ENCODE results near the gene NDUFB8.

The NDUFB8 gene

GRCh38 chr10:100507357-100507732, 22.3 kb downstream of the NDUFB8 start:
- DNase-seq (ENCODE audit: low read depth in 2 of 2): no peak

GRCh38 chr10:100506596-100507356, 22.9 kb downstream of the NDUFB8 start:
- DNase-seq (ENCODE audit: low read depth in 2 of 2): no peak

- no peak for DNase-seq (ENCODE audit: low read depth in 2 of 2)
Measured at GRCh38 chr10:100505164-100505563, 24.5 kb downstream of the NDUFB8 start.

GRCh38 chr10:100504096-100504495, 25.6 kb downstream of the NDUFB8 start:
- DNase-seq (ENCODE audit: low read depth in 2 of 2): no peak

GRCh38 chr10:100502926-100503494, 26.7 kb downstream of the NDUFB8 start:
- no peak for DNase-seq (ENCODE audit: low read depth in 2 of 2)

GRCh38 chr10:100501423-100501822, 28.2 kb downstream of the NDUFB8 start:
- no peak for DNase-seq (ENCODE audit: low read depth in 2 of 2)

- DNase-seq (ENCODE audit: low read depth in 2 of 2): no peak
Measured at GRCh38 chr10:100498059-100498458, 31.6 kb downstream of the NDUFB8 start.

- no peak for DNase-seq (ENCODE audit: low read depth in 2 of 2)
Measured at GRCh38 chr10:100496567-100496966, 33.1 kb downstream of the NDUFB8 start.

GRCh38 chr10:100490531-100490930, 39.1 kb downstream of the NDUFB8 start:
- DNase-seq (ENCODE audit: low read depth in 2 of 2): no peak

- DNase-seq (ENCODE audit: low read depth in 2 of 2): no peak
Measured at GRCh38 chr10:100489396-100489795, 40.3 kb downstream of the NDUFB8 start.

GRCh38 chr10:100487529-100487928, 42.1 kb downstream of the NDUFB8 start:
- no peak for DNase-seq (ENCODE audit: low read depth in 2 of 2)

GRCh38 chr10:100485801-100486495, 43.7 kb downstream of the NDUFB8 start:
- DNase-seq (ENCODE audit: low read depth in 2 of 2): no peak

GRCh38 chr10:100485366-100485765, 44.3 kb downstream of the NDUFB8 start:
- no peak for DNase-seq (ENCODE audit: low read depth in 2 of 2)

GRCh38 chr10:100483876-100484666, 45.6 kb downstream of the NDUFB8 start:
- no peak for DNase-seq (ENCODE audit: low read depth in 2 of 2)

GRCh38 chr10:100482834-100483185, 46.9 kb downstream of the NDUFB8 start:
- DNase-seq (ENCODE audit: low read depth in 2 of 2): no peak

- DNase-seq (ENCODE audit: low read depth in 2 of 2): peak; percentile 27 to 41
Measured at GRCh38 chr10:100482181-100482833, 47.4 kb downstream of the NDUFB8 start.

GRCh38 chr10:100481462-100482081, 48.1 kb downstream of the NDUFB8 start:
- DNase-seq (ENCODE audit: low read depth in 2 of 2): peak; percentile 77 to 84

GRCh38 chr10:100480002-100480401, 49.7 kb downstream of the NDUFB8 start:
- no peak for DNase-seq (ENCODE audit: low read depth in 2 of 2)

GRCh38 chr10:100479037-100479436, 50.6 kb downstream of the NDUFB8 start:
- DNase-seq (ENCODE audit: low read depth in 2 of 2): no peak

GRCh38 chr10:100477970-100478369, 51.7 kb downstream of the NDUFB8 start:
- no peak for DNase-seq (ENCODE audit: low read depth in 2 of 2)
